ENCODE measurements around the gene NUTM2F. TPM values are rescaled to one million over a fixed set of nuclear protein-coding genes. Genes with fewer than 3 reads are reported as not detected.
"Not testable (repeated sequence)": the region's sequence is repeated elsewhere in the genome, so short reads cannot be mapped to it uniquely, and the experiment has no call there.

NUTM2F gene
- total and polyA plus RNA-seq, 2 donors (not counting 1 experiment from before 2014, with no cell fraction given) = not detected

GRCh38 chr9:94316236-94316635 is 12.2 kb downstream of the NUTM2F start:
- H3K4me1 ChIP-seq (ENCODE audit: control insufficient read depth in 2 of 2, insufficient read depth in 2 of 2, low read length in 2 of 2); H3K9ac ChIP-seq (ENCODE audit: low read length); H3K4me3 Mint-ChIP-seq; H3K4me1 Mint-ChIP-seq; H3K4me3 ChIP-seq (ENCODE audit: control extremely low read depth in 1 of 5, extremely low read depth in 1 of 5, insufficient read depth in 1 of 5, low read depth in 2 of 5, low read length in 4 of 5); H4K20me1 ChIP-seq (ENCODE audit: control insufficient read depth, insufficient read depth, low read length, poor library complexity, severe bottlenecking); intact Hi-C loops (cut with micrococcal nuclease); H3K9me3 Mint-ChIP-seq (ENCODE audit: insufficient read depth); H3K9me3 ChIP-seq (ENCODE audit: control extremely low read depth in 1 of 3, control insufficient read depth in 2 of 3, insufficient read depth in 1 of 3, low read length in 2 of 3); H3K27ac ChIP-seq (ENCODE audit: low read length in 2 of 2); H3K79me2 ChIP-seq (ENCODE audit: control insufficient read depth, insufficient read depth, low read length); H3K27me3 ChIP-seq (replicated peaks in 1 of 4; ENCODE audit: control extremely low read depth in 1 of 4, control insufficient read depth in 3 of 4, insufficient read depth in 4 of 4, low read length in 3 of 4); H3K36me3 ChIP-seq (replicated peaks in 1 of 2; ENCODE audit: control extremely low read depth in 1 of 2, control insufficient read depth in 1 of 2, extremely low read depth in 1 of 2, insufficient read depth in 2 of 2, low read length in 1 of 2); H3K4me2 ChIP-seq (replicated peaks; ENCODE audit: low read depth, low read length, poor library complexity, severe bottlenecking); ATAC-seq (ENCODE audit: low read depth); CTCF ChIA-PET; DNase-seq; H2AFZ ChIP-seq (ENCODE audit: insufficient read depth, low read depth, low read length, poor library complexity, severe bottlenecking); H3K27ac Mint-ChIP-seq; POLR2A ChIA-PET; H3K27me3 Mint-ChIP-seq: not testable (repeated sequence)
- no CpG with 5 or more reads among the region's 5 CpGs for WGBS (ENCODE audit: insufficient coverage)

- H3K36me3 ChIP-seq (replicated peaks in 1 of 2; ENCODE audit: control extremely low read depth in 1 of 2, control insufficient read depth in 1 of 2, extremely low read depth in 1 of 2, insufficient read depth in 2 of 2, low read length in 1 of 2); H3K27me3 Mint-ChIP-seq; H3K9me3 ChIP-seq (ENCODE audit: control extremely low read depth in 1 of 3, control insufficient read depth in 2 of 3, insufficient read depth in 1 of 3, low read length in 2 of 3); H3K4me2 ChIP-seq (replicated peaks; ENCODE audit: low read depth, low read length, poor library complexity, severe bottlenecking); H3K9me3 Mint-ChIP-seq (ENCODE audit: insufficient read depth); H3K79me2 ChIP-seq (ENCODE audit: control insufficient read depth, insufficient read depth, low read length); H4K20me1 ChIP-seq (ENCODE audit: control insufficient read depth, insufficient read depth, low read length, poor library complexity, severe bottlenecking); H3K27me3 ChIP-seq (replicated peaks in 1 of 4; ENCODE audit: control extremely low read depth in 1 of 4, control insufficient read depth in 3 of 4, insufficient read depth in 4 of 4, low read length in 3 of 4); DNase-seq; H3K4me1 ChIP-seq (ENCODE audit: control insufficient read depth in 2 of 2, insufficient read depth in 2 of 2, low read length in 2 of 2); H3K4me1 Mint-ChIP-seq; H2AFZ ChIP-seq (ENCODE audit: insufficient read depth, low read depth, low read length, poor library complexity, severe bottlenecking); CTCF ChIA-PET; H3K4me3 ChIP-seq (ENCODE audit: control extremely low read depth in 1 of 5, extremely low read depth in 1 of 5, insufficient read depth in 1 of 5, low read depth in 2 of 5, low read length in 4 of 5); POLR2A ChIA-PET; intact Hi-C loops (cut with micrococcal nuclease); H3K27ac ChIP-seq (ENCODE audit: low read length in 2 of 2); H3K4me3 Mint-ChIP-seq; H3K27ac Mint-ChIP-seq; H3K9ac ChIP-seq (ENCODE audit: low read length): not testable (repeated sequence)
- ATAC-seq (ENCODE audit: low read depth) = peak; percentile 21
- WGBS (ENCODE audit: insufficient coverage) = no CpG with 5 or more reads among the region's 15 CpGs
Measured at GRCh38 chr9:94315034-94315984, 13.1 kb downstream of the NUTM2F start.

Data from B cell (primary cell).